ENCODE results near the gene SLC9C2. TPM values are rescaled to one million over a fixed set of nuclear protein-coding genes. Genes with fewer than 3 reads are reported as not detected.
"Not testable (repeated sequence)": the region's sequence is repeated elsewhere in the genome, so short reads cannot be mapped to it uniquely, and the experiment has no call there.

The SLC9C2 gene, protein sequence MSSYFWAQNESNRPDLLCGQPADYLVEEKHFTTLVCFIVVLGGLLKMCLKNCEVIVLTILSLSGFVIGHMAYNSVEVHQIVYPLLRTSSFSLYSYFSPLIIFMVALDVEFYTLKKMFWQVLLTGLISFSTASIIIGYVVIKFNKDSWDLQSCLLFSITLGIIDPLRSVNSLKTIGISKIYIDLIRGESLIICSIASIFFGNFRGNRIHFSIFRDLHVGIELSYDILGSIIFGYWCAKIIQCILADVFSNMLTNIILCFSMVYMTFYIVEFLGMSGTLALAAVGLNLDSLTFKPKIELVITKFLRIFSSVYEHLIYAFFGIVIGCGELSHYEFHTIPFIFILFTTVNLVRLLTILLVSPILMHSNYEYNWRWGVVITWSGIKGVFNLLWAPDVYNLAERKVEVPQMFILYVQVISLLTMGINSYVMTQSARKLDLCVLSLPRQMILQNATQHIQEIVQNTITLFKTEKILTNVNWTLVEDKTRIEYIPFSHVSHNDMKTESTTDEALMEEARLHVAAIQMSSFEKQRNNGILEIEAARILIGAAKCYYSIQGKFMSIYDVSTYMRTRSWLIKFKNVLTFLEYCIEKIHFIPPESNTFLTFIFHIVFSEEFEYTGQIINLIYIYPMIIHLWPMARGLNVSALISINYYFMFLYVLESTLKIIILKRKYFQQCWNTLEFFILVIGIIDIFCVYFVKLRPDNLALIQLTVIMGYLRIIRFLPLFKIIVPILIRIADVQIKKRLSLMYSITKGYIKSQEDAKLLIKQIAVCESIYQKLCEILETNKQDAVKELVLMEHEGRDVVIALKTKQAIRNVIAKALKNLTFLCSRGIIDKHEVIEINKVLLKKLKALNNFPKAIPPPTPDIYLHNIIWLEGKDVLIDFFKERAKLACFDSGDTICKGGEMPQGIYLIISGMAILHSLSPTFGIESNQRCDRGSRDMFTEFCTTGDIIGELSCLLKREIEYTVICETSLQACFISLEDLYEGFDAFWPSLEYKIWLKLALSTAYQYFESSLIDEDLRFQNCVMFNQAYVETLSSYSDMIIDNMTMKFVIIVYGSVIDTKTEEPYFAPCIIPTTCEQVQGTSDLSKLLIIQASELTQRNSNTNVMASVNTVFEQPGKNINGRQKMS
- total RNA-seq: 0.72 TPM
- 0.52 TPM for polyA plus RNA-seq (ENCODE audit: insufficient read depth, low read depth, low replicate concordance)
- long read RNA-seq, donor 1: 0 reads
- long read RNA-seq, donor 2: 0 reads
- long read RNA-seq, donor 3, partial matches to known transcripts: 138 of 138 reads
- long read RNA-seq, donor 3, other reads (novel, unspliced or antisense): 0 of 138 reads
- long read RNA-seq, donor 4: 0 reads
- long read RNA-seq, donor 5: 0 reads
- long read RNA-seq, donor 6: 0 reads
- long read RNA-seq, donor 7: 0 reads
- long read RNA-seq, donor 8: 0 reads
- long read RNA-seq, donor 9: 0 reads
- long read RNA-seq, donor 10: 0 reads

DNA sequence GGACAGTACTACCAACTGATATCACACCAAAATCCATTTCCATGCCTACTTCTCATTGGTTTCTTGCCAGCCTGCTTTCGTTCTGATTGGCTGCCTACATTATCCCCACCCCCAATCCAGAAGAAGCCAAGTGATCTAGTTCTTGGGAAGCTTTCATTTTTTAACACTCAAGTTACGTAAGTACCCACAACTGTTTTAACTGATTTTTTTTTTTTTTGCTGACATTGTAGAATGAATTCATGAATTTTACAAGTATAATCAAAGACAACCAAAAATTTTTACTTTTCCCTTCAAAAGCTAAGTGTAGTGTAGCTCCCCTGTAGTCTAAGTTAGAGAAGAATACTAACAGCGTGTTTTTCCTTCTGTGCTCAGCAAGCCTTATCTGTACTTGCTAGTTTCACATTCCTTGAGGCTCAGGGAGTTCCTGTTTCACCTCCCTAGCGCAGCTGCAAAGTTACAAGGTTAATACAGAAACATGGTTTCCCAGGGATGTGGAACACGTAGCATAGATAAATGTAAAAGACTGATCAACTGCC lies at the start of gene SLC9C2:
SLC9C2 (minus strand) TSS at position 17 of the 536 bp plus-strand sequence. CDS start 1,296 bp downstream, outside the sequence.
- H3K4me3 ChIP-seq (ENCODE audit: low read length in 3 of 3): peak within 1 kb of the TSS in 2 of 3 donors; percentile 29 to 47
- FAIRE-seq (no peak), DNase-seq (peak in 2 of 5 donors; percentile 19 to 22)
- no peaks in the 10 kb centered on the region for H3K27me3 ChIP-seq (ENCODE audit: control insufficient read depth, insufficient read depth, low read length)
- no peaks in the 10 kb centered on the region for H3K36me3 ChIP-seq (ENCODE audit: control insufficient read depth in 2 of 3, insufficient read depth in 3 of 3, low read length in 3 of 3)
- H3K9ac ChIP-seq (ENCODE audit: low read length in 3 of 3): no peak within 1 kb of the TSS
- no peaks in the 10 kb centered on the region for H3K4me1 ChIP-seq (ENCODE audit: control insufficient read depth in 2 of 3, insufficient read depth in 2 of 3, low read depth in 1 of 3, low read length in 3 of 3)
- intact Hi-C loops (cut with DNase I): no loop called here
- H3K9me3 ChIP-seq (ENCODE audit: control insufficient read depth in 2 of 3, insufficient read depth in 1 of 3, low read length in 3 of 3): no peaks in the 10 kb centered on the region
- TF ChIP-seq, protein P1, sequence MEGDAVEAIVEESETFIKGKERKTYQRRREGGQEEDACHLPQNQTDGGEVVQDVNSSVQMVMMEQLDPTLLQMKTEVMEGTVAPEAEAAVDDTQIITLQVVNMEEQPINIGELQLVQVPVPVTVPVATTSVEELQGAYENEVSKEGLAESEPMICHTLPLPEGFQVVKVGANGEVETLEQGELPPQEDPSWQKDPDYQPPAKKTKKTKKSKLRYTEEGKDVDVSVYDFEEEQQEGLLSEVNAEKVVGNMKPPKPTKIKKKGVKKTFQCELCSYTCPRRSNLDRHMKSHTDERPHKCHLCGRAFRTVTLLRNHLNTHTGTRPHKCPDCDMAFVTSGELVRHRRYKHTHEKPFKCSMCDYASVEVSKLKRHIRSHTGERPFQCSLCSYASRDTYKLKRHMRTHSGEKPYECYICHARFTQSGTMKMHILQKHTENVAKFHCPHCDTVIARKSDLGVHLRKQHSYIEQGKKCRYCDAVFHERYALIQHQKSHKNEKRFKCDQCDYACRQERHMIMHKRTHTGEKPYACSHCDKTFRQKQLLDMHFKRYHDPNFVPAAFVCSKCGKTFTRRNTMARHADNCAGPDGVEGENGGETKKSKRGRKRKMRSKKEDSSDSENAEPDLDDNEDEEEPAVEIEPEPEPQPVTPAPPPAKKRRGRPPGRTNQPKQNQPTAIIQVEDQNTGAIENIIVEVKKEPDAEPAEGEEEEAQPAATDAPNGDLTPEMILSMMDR (IDR thresholded peaks at IDR 0.05; ENCODE audit: borderline replicate concordance, extremely low read depth, insufficient read depth): no peak
- peak within 1 kb of the TSS in 1 of 2 donors; percentile 35 for H3K27ac ChIP-seq (ENCODE audit: low read depth in 2 of 2, low read length in 2 of 2)

DNA sequence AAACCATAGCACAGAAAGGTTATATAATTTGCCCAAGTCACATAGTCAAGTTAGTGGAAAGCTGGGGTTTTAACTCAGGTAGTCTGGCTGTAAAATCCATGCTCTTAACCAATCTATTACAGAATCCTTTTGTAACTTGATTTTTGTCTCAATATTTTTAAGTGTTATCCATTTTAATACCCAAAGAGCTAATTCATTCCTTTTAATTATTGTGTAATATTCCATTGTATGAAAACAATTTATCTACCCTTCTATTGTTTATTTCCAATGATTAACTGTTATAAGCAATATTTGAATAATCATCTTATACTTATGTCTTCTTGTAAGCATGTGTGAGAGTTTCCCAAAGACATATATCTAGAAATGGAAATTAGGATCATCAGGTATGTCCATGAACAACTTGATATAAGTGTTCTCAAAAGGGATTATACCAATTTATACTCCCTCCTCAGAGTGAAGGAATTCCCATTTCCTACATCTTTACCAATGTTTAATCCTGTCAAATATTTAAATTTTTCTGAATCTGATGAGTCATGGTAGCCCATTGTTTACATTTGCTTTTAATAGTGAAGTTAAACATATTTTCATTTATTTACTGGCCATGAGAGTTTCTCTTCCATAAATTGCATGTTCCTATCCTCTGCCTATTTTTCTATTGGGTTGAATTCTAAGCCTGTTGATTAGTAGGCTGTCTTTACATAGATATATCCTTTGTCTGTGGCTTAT lies 46.2 kb upstream of the SLC9C2 start:
- Histone ChIP-seq H3K9me3 (ENCODE audit: control insufficient read depth in 2 of 3, insufficient read depth in 1 of 3, low read length in 3 of 3) (no peaks in the 10 kb centered on the region), H3K27me3 (ENCODE audit: control insufficient read depth, insufficient read depth, low read length) (no peaks in the 10 kb centered on the region), H3K4me3 (ENCODE audit: low read length in 3 of 3) (no peak overlapping the region), H3K4me1 (ENCODE audit: control insufficient read depth in 2 of 3, insufficient read depth in 2 of 3, low read depth in 1 of 3, low read length in 3 of 3) (no peaks in the 10 kb centered on the region), H3K36me3 (ENCODE audit: control insufficient read depth in 2 of 3, insufficient read depth in 3 of 3, low read length in 3 of 3) (no peaks in the 10 kb centered on the region), H3K9ac (ENCODE audit: low read length in 3 of 3) (no peak overlapping the region), H3K27ac (ENCODE audit: low read depth in 2 of 2, low read length in 2 of 2) (no peak overlapping the region)
- TF ChIP-seq, protein P1 (IDR thresholded peaks at IDR 0.05; ENCODE audit: borderline replicate concordance, extremely low read depth, insufficient read depth): no peak
- DNase-seq (no peak), FAIRE-seq (no peak)
- intact Hi-C loops (cut with DNase I): no loop called here

DNA sequence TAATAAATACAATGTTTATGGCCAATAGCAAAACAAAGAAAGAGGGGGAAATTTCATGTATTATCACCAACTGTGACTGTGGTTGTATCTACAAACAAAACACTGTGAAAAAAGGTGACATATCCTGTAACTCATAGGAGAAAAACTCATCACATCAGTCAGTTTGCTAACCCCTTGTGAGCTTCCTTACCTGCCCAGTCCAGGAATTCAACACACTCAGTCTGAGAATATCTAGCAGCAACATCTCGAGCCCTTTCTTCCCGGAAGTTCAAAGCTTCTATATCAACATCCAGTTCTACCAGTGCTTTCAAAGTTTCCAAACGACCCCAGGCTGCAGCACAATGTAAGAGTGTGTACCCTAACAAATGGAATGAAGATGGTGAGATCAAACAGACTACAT lies 43.8 kb upstream of the SLC9C2 start:
- no peak for DNase-seq
- no peaks in the 10 kb centered on the region for H3K4me1 ChIP-seq (ENCODE audit: control insufficient read depth in 2 of 3, insufficient read depth in 2 of 3, low read depth in 1 of 3, low read length in 3 of 3)
- FAIRE-seq: no peak
- no peak overlapping the region for H3K4me3 ChIP-seq (ENCODE audit: low read length in 3 of 3)
- H3K36me3 ChIP-seq (ENCODE audit: control insufficient read depth in 2 of 3, insufficient read depth in 3 of 3, low read length in 3 of 3): no peaks in the 10 kb centered on the region
- no peaks in the 10 kb centered on the region for H3K27me3 ChIP-seq (ENCODE audit: control insufficient read depth, insufficient read depth, low read length)
- intact Hi-C loops (cut with DNase I): no loop called here
- TF ChIP-seq, protein P1 (IDR thresholded peaks at IDR 0.05; ENCODE audit: borderline replicate concordance, extremely low read depth, insufficient read depth): no peak
- no peaks in the 10 kb centered on the region for H3K9me3 ChIP-seq (ENCODE audit: control insufficient read depth in 2 of 3, insufficient read depth in 1 of 3, low read length in 3 of 3)
- no peak overlapping the region for H3K9ac ChIP-seq (ENCODE audit: low read length in 3 of 3)
- no peak overlapping the region for H3K27ac ChIP-seq (ENCODE audit: low read depth in 2 of 2, low read length in 2 of 2)

DNA sequence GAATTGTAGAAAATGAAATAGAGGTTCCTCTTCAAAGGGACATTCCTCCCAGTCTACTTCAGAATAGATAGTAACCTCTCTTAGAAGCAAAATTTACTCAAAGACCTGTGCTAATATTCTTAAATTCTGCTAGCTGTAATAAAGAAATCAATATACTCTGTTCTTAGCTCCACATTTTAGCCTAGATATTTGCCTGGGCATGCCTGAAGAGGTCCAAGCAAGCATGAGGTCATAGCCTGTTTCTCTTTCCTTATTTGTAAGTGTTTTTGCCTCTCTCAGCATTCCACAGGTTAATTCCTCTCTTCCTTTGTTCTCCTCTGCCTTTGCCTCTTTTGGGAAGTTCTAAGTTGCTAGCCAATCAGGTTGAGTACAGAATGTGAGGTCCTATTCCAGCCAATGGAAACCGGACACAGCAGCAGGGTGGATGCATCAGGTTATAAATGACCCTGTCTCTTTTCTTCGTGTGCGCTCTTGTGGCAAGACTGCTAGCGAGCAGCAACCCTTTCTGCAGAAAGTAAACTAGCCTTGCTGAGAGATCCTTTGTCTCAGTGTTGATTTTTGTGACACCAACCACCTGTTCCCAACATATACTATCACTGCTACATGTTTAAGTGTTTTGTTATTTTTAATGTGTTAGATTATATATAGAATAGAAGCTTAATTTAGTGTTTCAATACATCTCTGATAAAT lies 39.7 kb upstream of the SLC9C2 start:
- FAIRE-seq; DNase-seq; H3K36me3 ChIP-seq (ENCODE audit: control insufficient read depth in 2 of 3, insufficient read depth in 3 of 3, low read length in 3 of 3); H3K9me3 ChIP-seq (ENCODE audit: control insufficient read depth in 2 of 3, insufficient read depth in 1 of 3, low read length in 3 of 3); H3K9ac ChIP-seq (ENCODE audit: low read length in 3 of 3); intact Hi-C loops (cut with DNase I); H3K4me3 ChIP-seq (ENCODE audit: low read length in 3 of 3); H3K4me1 ChIP-seq (ENCODE audit: control insufficient read depth in 2 of 3, insufficient read depth in 2 of 3, low read depth in 1 of 3, low read length in 3 of 3); H3K27ac ChIP-seq (ENCODE audit: low read depth in 2 of 2, low read length in 2 of 2); H3K27me3 ChIP-seq (ENCODE audit: control insufficient read depth, insufficient read depth, low read length): not testable (repeated sequence)

Data from kidney (tissue), 22 donors.